Naive thymus-derived CD4-positive, alpha-beta T cell (primary cell): ENCODE results near the gene ADGRL1. TPM values are rescaled to one million over a fixed set of nuclear protein-coding genes. Genes with fewer than 3 reads are reported as not detected.
"Not testable (repeated sequence)": the region's sequence is repeated elsewhere in the genome, so short reads cannot be mapped to it uniquely, and the experiment has no call there.

Source experiments
- ATAC-seq: fragments of 150-1000 bp; cut with Tn5 transposase; 2 replicates; pipeline ENCODE4 v1.10.0; 2021; ENCODE audit warnings: mild to moderate bottlenecking, moderate library complexity
- CTCF ChIA-PET: fragments of 350-600 bp; sonication (Branson Sonifier 250); formaldehyde crosslinking; loops from one replicate; lab custom pipeline; 2021; ENCODE audit warnings: antibody characterized with exemption; lab: Charles Lee
- POLR2A ChIA-PET: fragments of 350-600 bp; sonication (Branson Sonifier 250); formaldehyde crosslinking; loops from one replicate; lab custom pipeline; 2021; ENCODE audit warnings: antibody characterized with exemption, inconsistent platforms; lab: Charles Lee
- DNase-seq, 9 donors: peaks; one replicate each; pipeline versions ENCODE4 v3.0.0 to v3.0.0-alpha.2; 2020 to 2022; ENCODE audit warnings: mixed read lengths in 1 of 9
- H3K27ac ChIP-seq: one replicate; pipeline ENCODE4 v1.7.0; 2013; ENCODE audit warnings: mild to moderate bottlenecking, low read depth, low read length, moderate library complexity
- H3K27me3 ChIP-seq, 2 donors: one replicate each; pipeline ENCODE4 v1.7.0; 2013; ENCODE audit warnings: low read length in 2 of 2, mild to moderate bottlenecking in 2 of 2, moderate library complexity in 2 of 2; ENCODE audit not compliant: control insufficient read depth in 2 of 2, insufficient read depth in 2 of 2
- H3K36me3 ChIP-seq, 3 experiments: 1 replicate in 2 of 3; 2 replicates in 1 of 3; pipeline ENCODE4 v1.7.0; 2013; ENCODE audit warnings: low read length in 3 of 3, mild to moderate bottlenecking in 3 of 3, moderate library complexity in 1 of 3; ENCODE audit not compliant: insufficient read depth in 3 of 3, control insufficient read depth in 2 of 3
- H3K4me1 ChIP-seq, 2 donors: one replicate each; pipeline ENCODE4 v1.7.0; 2013; ENCODE audit warnings: low read length in 2 of 2, mild to moderate bottlenecking in 2 of 2, moderate library complexity in 1 of 2; ENCODE audit not compliant: control insufficient read depth in 2 of 2, insufficient read depth in 2 of 2
- H3K4me3 ChIP-seq: 2 replicates; pipeline ENCODE4 v1.7.0; 2013; ENCODE audit warnings: mild to moderate bottlenecking, low read length
- H3K9me3 ChIP-seq, 3 experiments: 1 replicate in 2 of 3; 2 replicates in 1 of 3; pipeline ENCODE4 v1.7.0; 2013; ENCODE audit warnings: low read length in 3 of 3; ENCODE audit not compliant: control insufficient read depth in 2 of 3
- H3K27ac Mint-ChIP-seq, 9 donors: one replicate each; pipeline ENCODE4 v1.8.0; 2020 to 2022; ENCODE audit warnings: mixed read lengths in 9 of 9, mild to moderate bottlenecking in 8 of 9, moderate library complexity in 5 of 9, inconsistent platforms in 2 of 9
- H3K27me3 Mint-ChIP-seq, 5 donors: one replicate each; pipeline ENCODE4 v1.8.0; 2021 to 2022; ENCODE audit warnings: mixed read lengths in 5 of 5, mild to moderate bottlenecking in 1 of 5
- H3K36me3 Mint-ChIP-seq, 5 donors: one replicate each; pipeline ENCODE4 v1.8.0; 2020 to 2022; ENCODE audit warnings: mixed read lengths in 5 of 5, mild to moderate bottlenecking in 3 of 5, inconsistent platforms in 1 of 5
- H3K4me1 Mint-ChIP-seq, 7 donors: one replicate each; pipeline ENCODE4 v1.8.0; 2020 to 2022; ENCODE audit warnings: mixed read lengths in 7 of 7, mild to moderate bottlenecking in 3 of 7, inconsistent platforms in 1 of 7
- H3K4me3 Mint-ChIP-seq, 10 donors: one replicate each; pipeline ENCODE4 v1.8.0; 2020 to 2022; ENCODE audit warnings: mild to moderate bottlenecking in 10 of 10, mixed read lengths in 10 of 10, moderate library complexity in 6 of 10, inconsistent platforms in 2 of 10
- H3K9me3 Mint-ChIP-seq, 11 donors: one replicate each; pipeline ENCODE4 v1.8.0; 2020 to 2022; ENCODE audit warnings: mixed read lengths in 11 of 11, mild to moderate bottlenecking in 4 of 11, inconsistent platforms in 1 of 11, moderate library complexity in 1 of 11
- intact Hi-C, 2 donors: fragments of 100-400 bp; cut with micrococcal nuclease; formaldehyde crosslinking; loops; one replicate each; pipeline ENCODE4 v1.15.1; 2023
- polyA plus RNA-seq, 2 donors: library from polyadenylated mRNA; unstranded; fragments of 300-500 nt; fragmentation: Illumina TruSeq; gene quantifications; one replicate each; pipeline ENCODE4 v1.2.3, GENCODE V29; 2021
- total RNA-seq, 6 experiments: library from RNA in 5 of 6; stranded (reverse) in 5 of 6; gene quantifications; 1 replicate in 5 of 6; 2 replicates in 1 of 6; pipeline ENCODE4 v1.2.3 and lab custom pipeline; 2021 to 2026

ADGRL1 gene
- total and polyA plus RNA-seq, 7 experiments from 2014 or later: 0.72 to 39.4 (median 31.1) TPM

DNA sequence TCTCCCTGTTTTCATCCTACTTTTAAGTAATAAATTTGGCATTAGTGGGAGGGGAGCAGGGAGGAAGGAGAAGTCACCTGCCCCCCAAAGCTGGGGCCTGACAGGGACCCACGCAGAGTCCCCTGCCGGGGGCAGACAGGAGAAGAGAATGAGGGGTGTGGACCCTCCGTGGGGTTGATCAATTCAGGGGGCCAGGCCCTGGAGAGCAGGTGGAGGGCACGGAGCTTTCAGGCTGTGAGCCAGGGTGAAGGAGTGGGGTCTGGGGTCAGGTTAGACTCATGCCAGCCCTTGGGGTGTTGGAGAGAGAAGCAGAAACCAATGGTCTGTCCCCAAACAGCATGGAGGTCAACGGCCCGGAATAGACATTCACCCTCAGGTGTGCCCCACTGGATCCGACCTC, 1.8 kb downstream of the ADGRL1 start:
- H3K4me1 ChIP-seq, CTCF ChIA-PET, H3K27ac ChIP-seq, H3K27me3 ChIP-seq, DNase-seq, H3K36me3 Mint-ChIP-seq, H3K4me3 ChIP-seq, H3K36me3 ChIP-seq, ATAC-seq, H3K9me3 ChIP-seq, H3K9me3 Mint-ChIP-seq: not testable (repeated sequence)
- H3K4me1 Mint-ChIP-seq: peaks cover 14 to 60% (median 42%) of the 10 kb centered on the region in 7 donors
- POLR2A ChIA-PET: interaction anchor here (1.1 kb wide), 1 partner anchor 56 kb away, joined by 4 read pairs; no protein-coding TSS in a partner anchor
- intact Hi-C loops: loop anchor here in 1 of 2 donors (5.0 to 10.0 kb wide), 2 partner anchors 203 to 281 kb away; no protein-coding TSS in a partner anchor
- peaks cover 0 to 50% (median 0%) of the 10 kb centered on the region in 5 donors for H3K27me3 Mint-ChIP-seq
- H3K4me3 Mint-ChIP-seq: peak overlapping the region; percentile 74 to 96 (median 88)
- peak overlapping the region; percentile 65 to 90 (median 85) for H3K27ac Mint-ChIP-seq

DNA sequence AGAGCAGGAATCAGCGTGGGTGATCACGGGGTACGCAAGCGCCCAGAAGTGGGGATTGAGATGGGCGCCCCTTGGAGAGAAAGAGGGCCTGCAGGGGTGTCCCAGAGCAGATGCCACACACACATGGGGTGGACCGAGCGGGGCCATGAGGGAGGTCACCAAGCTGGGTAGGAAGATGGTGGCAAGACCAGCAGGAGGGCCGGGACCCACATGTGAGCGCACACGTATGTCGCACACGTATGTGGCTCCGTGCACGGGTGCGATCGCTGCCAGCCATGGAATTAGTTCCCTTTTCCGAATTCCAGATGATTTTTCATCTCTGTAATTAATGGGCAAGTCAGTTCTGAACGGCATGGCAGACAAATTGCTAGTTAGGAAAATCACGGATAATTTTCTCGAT, 2.2 kb downstream of the ADGRL1 start:
- H3K9me3 Mint-ChIP-seq, DNase-seq, ATAC-seq, H3K27ac ChIP-seq, H3K4me3 ChIP-seq, H3K27me3 ChIP-seq, H3K9me3 ChIP-seq, CTCF ChIA-PET, H3K4me1 ChIP-seq, H3K36me3 ChIP-seq, H3K36me3 Mint-ChIP-seq: not testable (repeated sequence)
- H3K4me1 Mint-ChIP-seq: peaks cover 14 to 60% (median 38%) of the 10 kb centered on the region in 7 donors
- peak overlapping the region in 7 of 9 donors; percentile 48 to 90 (median 85) for H3K27ac Mint-ChIP-seq
- H3K27me3 Mint-ChIP-seq: peaks cover 0 to 46% (median 0%) of the 10 kb centered on the region in 5 donors
- H3K4me3 Mint-ChIP-seq: peak overlapping the region; percentile 74 to 96 (median 88)
- intact Hi-C loops: loop anchor here in 1 of 2 donors (5.0 to 10.0 kb wide), 2 partner anchors 204 to 281 kb away; no protein-coding TSS in a partner anchor
- POLR2A ChIA-PET: interaction anchor here (1.1 kb wide), 1 partner anchor 55 kb away, joined by 4 read pairs; no protein-coding TSS in a partner anchor

DNA sequence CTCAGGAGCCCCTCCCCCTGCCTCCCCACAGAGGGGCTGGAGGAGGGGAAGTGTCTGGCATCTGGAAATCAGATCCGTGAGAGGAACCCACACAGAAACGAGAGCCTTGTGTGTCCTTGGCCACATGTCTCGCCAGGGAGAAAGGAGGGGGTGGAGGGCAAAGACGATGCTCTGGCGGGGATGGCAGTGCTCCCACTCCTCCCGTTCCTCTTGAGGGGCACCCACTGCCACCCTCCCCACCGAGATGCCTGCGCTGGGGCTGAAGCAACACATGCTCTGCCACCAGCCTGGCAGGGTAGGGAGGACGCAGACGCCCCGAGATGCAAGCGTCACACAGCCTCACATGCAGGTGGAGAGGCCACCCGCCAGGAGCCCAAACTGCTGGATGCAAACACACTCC, 2.8 kb downstream of the ADGRL1 start:
- CTCF ChIA-PET: no interaction called here
- peaks cover 0 to 40% (median 0%) of the 10 kb centered on the region in 5 donors for H3K27me3 Mint-ChIP-seq
- H3K27ac ChIP-seq: no peak overlapping the region
- H3K9me3 Mint-ChIP-seq: peaks cover 0 to 6% (median 0%) of the 10 kb centered on the region in 11 donors
- H3K4me3 Mint-ChIP-seq: peak overlapping the region in 5 of 10 donors; percentile 36 to 96 (median 84)
- DNase-seq (peak in 3 of 9 donors; percentile 21 to 49 (median 31)), ATAC-seq (no peak)
- H3K36me3 Mint-ChIP-seq: peaks cover 0 to 4% (median 0%) of the 10 kb centered on the region in 5 donors
- intact Hi-C loops: loop anchor here in 1 of 2 donors (5.0 to 10.0 kb wide), 2 partner anchors 204 to 282 kb away; no protein-coding TSS in a partner anchor
- peaks cover 14 to 55% (median 34%) of the 10 kb centered on the region in 7 donors for H3K4me1 Mint-ChIP-seq
- no peaks in the 10 kb centered on the region for H3K9me3 ChIP-seq
- POLR2A ChIA-PET: interaction anchor here (0.9 to 1.1 kb wide), 2 partner anchors 55 to 173 kb away, joined by 4 read pairs; no protein-coding TSS in a partner anchor
- H3K4me1 ChIP-seq: peaks cover 0 to 6% of the 10 kb centered on the region in 2 donors
- H3K36me3 ChIP-seq: no peaks in the 10 kb centered on the region
- H3K27me3 ChIP-seq: no peaks in the 10 kb centered on the region
- no peak overlapping the region for H3K4me3 ChIP-seq
- H3K27ac Mint-ChIP-seq: peak overlapping the region in 6 of 9 donors; percentile 3 to 79 (median 68)

DNA sequence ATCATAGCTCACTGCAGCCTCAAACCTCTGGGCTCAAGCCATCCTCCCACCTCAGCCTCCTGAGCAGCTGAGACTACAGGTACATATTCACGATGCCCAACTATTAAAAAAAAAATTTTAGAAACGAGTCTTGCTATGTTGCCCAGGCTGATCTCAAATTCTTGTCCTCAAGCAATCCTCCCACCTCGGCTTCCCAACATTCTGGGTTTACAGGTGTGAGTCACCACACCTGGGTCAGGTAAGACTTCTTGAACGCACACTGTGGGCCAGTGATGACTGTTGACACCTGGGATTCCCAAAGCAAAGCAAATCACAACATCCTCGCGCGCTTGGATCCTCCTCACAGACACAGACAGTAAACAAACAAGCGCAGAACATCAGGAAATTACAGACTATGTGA, 4.5 kb downstream of the ADGRL1 start:
- CTCF ChIA-PET, H3K4me1 ChIP-seq, H3K27ac ChIP-seq, H3K36me3 ChIP-seq, DNase-seq, POLR2A ChIA-PET, H3K4me3 ChIP-seq, H3K36me3 Mint-ChIP-seq, H3K9me3 ChIP-seq, H3K9me3 Mint-ChIP-seq, ATAC-seq, H3K27me3 ChIP-seq: not testable (repeated sequence)
- intact Hi-C loops: loop anchor here in 1 of 2 donors (5.0 to 10.0 kb wide), 2 partner anchors 206 to 283 kb away; no protein-coding TSS in a partner anchor
- peak overlapping the region in 4 of 9 donors; percentile 25 to 85 (median 40) for H3K27ac Mint-ChIP-seq
- H3K4me1 Mint-ChIP-seq: peaks cover 23 to 49% (median 40%) of the 10 kb centered on the region in 7 donors
- peak overlapping the region in 2 of 10 donors; percentile 4 to 15 for H3K4me3 Mint-ChIP-seq
- peaks cover 0 to 25% (median 0%) of the 10 kb centered on the region in 5 donors for H3K27me3 Mint-ChIP-seq

DNA sequence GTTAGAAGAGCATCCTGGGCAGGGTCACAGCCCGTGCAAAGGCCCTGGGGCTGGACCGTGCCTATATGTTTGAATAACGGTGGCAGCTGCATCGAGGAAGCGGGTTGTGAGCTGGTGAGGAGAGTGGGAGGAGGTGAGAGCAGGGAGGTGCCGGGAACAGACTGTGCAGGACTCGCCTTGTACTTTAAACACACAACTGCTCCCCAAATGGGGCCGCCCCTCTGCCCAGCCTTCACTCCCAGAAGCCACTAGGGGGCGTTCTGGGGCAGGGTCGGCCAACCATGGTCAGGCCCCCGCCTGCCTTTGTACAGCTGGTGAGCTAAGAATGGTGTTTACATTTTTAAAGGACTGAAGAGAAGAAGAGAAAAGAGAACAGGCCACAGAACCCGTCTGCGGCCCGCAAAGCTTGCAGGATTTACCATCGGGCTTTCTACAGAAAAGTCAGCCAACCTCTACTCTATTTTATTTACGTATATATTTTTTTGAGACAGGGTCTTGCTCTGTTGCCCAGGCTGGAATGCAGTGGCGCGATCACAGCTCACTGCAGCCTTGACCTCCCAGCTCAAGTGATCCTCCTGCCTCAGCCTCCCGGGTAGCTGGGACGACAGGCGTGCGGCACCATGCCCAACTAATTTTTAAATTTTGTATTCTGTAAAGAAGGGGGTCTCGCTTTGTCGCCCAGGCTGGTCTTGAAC, 5.7 kb downstream of the ADGRL1 start:
- H3K4me3 Mint-ChIP-seq: peak overlapping the region in 1 of 10 donors; percentile 69
- H3K4me3 ChIP-seq, H3K9me3 ChIP-seq, H3K9me3 Mint-ChIP-seq, H3K27ac ChIP-seq, H3K4me1 ChIP-seq, H3K36me3 Mint-ChIP-seq, H3K36me3 ChIP-seq, H3K27me3 ChIP-seq: not testable (repeated sequence)
- CTCF ChIA-PET: interaction anchor here (0.6 to 3.3 kb wide), 6 partner anchors 54 to 271 kb away, joined by 3 to 21 read pairs (median 4); no protein-coding TSS in a partner anchor
- POLR2A ChIA-PET: interaction anchor here (1.2 to 1.5 kb wide), 2 partner anchors 63 to 147 kb away, joined by 5 to 7 read pairs; partner anchors contain the start of gene ASF1B
- intact Hi-C loops: loop anchor here (1.0 to 10.0 kb wide), 3 partner anchors 148 to 285 kb away; no protein-coding TSS in a partner anchor
- peaks cover 29 to 56% (median 47%) of the 10 kb centered on the region in 7 donors for H3K4me1 Mint-ChIP-seq
- peaks cover 0 to 25% (median 0%) of the 10 kb centered on the region in 5 donors for H3K27me3 Mint-ChIP-seq
- DNase-seq: peak in 7 of 9 donors; percentile 39 to 59 (median 50)
- peak overlapping the region in 6 of 9 donors; percentile 8 to 85 (median 66) for H3K27ac Mint-ChIP-seq
- ATAC-seq: peak; percentile 72
